22Rv1 (cell line): ENCODE results near the gene PTCH1.

Source experiments
- CTCF ChIP-seq: fragments of 450-650 bp; IDR thresholded peaks from 2 replicates; pipeline ENCODE4 v1.5.1; 2017; ENCODE audit warnings: mild to moderate bottlenecking
- ZFX ChIP-seq: fragments of 450-650 bp; IDR thresholded peaks from 2 replicates; pipeline ENCODE4 v1.6.1; 2017; ENCODE audit warnings: antibody characterized with exemption, borderline replicate concordance

GRCh38 chr9:95486318-95486717 is 30.5 kb downstream of the PTCH1 start:
- TF ChIP-seq CTCF (no peak), ZFX (no peak)
